Central memory CD8-positive, alpha-beta T cell (primary cell): ENCODE data around the gene CAMTA1.
A peak's percentile ranks its signal among the peaks of the same experiment; 100 is the strongest.

Source experiments
- ATAC-seq: fragments of 150-1000 bp; cut with Tn5 transposase; replicated peaks from 2 replicates; pipeline ENCODE4 v1.10.0; 2022; ENCODE audit warnings: mild to moderate bottlenecking, moderate FRiP score, moderate number of reproducible peaks; ENCODE audit not compliant: poor library complexity, severe bottlenecking; ENCODE audit errors: extremely low read depth
- DNase-seq, 2 donors: peaks; one replicate each; pipeline ENCODE4 v3.0.0; 2021; ENCODE audit warnings: low spot score in 2 of 2
- H3K27ac Mint-ChIP-seq: one replicate; pipeline ENCODE4 v1.8.0; 2022; ENCODE audit warnings: low read depth, mild to moderate bottlenecking, moderate library complexity, mixed read lengths
- H3K27me3 Mint-ChIP-seq: one replicate; pipeline ENCODE4 v1.8.0; 2022; ENCODE audit warnings: mixed read lengths
- H3K36me3 Mint-ChIP-seq: one replicate; pipeline ENCODE4 v1.8.0; 2022; ENCODE audit warnings: mild to moderate bottlenecking, moderate library complexity, mixed read lengths; ENCODE audit not compliant: insufficient read depth
- H3K4me1 Mint-ChIP-seq: one replicate; pipeline ENCODE4 v1.8.0; 2022; ENCODE audit warnings: mixed read lengths
- H3K4me3 Mint-ChIP-seq: one replicate; pipeline ENCODE4 v1.8.0; 2022; ENCODE audit warnings: mild to moderate bottlenecking, moderate library complexity, mixed read lengths
- H3K9me3 Mint-ChIP-seq: one replicate; pipeline ENCODE4 v1.8.0; 2022; ENCODE audit warnings: mixed read lengths

Gene CAMTA1

GRCh38 chr1:6848816-6849215, 63.6 kb downstream of the CAMTA1 start:
- peaks cover 30% of the 10 kb centered on the region for H3K4me1 Mint-ChIP-seq
- H3K27ac Mint-ChIP-seq = peak overlapping the region; percentile 29
- ATAC-seq (no peak), DNase-seq (no peak)
- no peak overlapping the region for H3K4me3 Mint-ChIP-seq
- H3K36me3 Mint-ChIP-seq = peaks cover 24% of the 10 kb centered on the region
- H3K9me3 Mint-ChIP-seq = no peaks in the 10 kb centered on the region
- H3K27me3 Mint-ChIP-seq = no peaks in the 10 kb centered on the region

DNA sequence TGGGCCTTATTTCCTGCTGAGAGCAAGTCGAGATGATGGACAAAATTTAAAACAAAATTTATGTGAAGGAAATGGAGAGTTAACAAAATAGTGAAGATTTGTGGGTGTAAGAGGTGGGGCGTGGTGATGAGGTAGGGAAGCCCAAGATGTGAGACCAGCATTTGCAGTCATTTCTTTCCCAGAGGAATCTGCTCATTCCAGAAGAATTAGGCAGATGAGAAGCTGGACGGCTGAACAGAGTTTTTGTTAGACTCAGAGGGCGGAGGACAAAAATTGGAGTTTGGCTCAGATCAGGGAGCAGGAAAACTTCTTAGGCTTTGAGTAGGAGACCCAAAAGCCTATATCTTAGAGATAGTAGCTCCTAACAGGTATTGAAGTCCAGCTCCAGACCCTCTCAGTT, 65.3 kb downstream of the CAMTA1 start:
- H3K9me3 Mint-ChIP-seq = no peaks in the 10 kb centered on the region
- no peak overlapping the region for H3K4me3 Mint-ChIP-seq
- H3K27me3 Mint-ChIP-seq = no peaks in the 10 kb centered on the region
- H3K36me3 Mint-ChIP-seq = peaks cover 22% of the 10 kb centered on the region
- H3K27ac Mint-ChIP-seq = no peak overlapping the region
- DNase-seq (no peak), ATAC-seq (no peak)
- H3K4me1 Mint-ChIP-seq = peaks cover 36% of the 10 kb centered on the region

DNA sequence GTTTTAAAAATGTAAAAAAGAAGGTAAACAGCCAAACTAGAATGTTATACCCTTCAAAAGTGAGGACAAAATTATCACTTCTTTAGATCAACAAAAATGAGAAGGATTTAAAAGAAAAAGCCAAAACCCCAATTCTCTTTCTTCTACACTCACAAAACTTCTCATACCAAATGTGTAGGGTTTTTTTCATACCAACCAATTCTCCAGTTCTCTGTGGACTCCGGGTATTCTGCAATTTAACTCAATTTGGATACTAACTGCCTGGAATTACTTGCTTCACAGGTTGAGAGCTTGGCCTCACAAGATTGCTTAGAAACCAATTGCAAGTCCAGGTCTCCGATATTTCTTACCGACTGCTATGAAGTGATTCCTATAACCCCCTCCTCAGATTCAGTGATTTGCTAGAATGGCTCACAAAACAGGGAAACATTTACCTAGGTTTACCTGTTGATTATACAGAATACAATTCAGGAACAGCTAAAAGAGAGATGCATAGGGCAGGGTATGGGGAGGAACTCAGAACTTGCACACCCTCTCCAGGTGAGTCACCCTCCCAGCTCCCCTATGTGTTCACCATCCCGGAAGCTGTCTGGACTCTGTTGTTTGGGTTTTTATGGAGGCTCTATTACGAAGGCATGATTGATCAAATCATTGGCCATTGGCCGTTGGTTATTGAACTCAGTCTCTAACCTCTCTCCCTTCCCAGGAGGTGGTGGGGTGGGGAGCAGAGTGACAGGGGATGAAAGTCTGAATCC, 67.1 kb downstream of the CAMTA1 start:
- H3K36me3 Mint-ChIP-seq = peaks cover 23% of the 10 kb centered on the region
- DNase-seq (no peak), ATAC-seq (no peak)
- H3K4me1 Mint-ChIP-seq = peaks cover 43% of the 10 kb centered on the region
- H3K27ac Mint-ChIP-seq = no peak overlapping the region
- no peaks in the 10 kb centered on the region for H3K27me3 Mint-ChIP-seq
- H3K9me3 Mint-ChIP-seq = no peaks in the 10 kb centered on the region
- no peak overlapping the region for H3K4me3 Mint-ChIP-seq

- H3K27me3 Mint-ChIP-seq = no peaks in the 10 kb centered on the region
- no peak overlapping the region for H3K27ac Mint-ChIP-seq
- ATAC-seq (no peak), DNase-seq (no peak)
- H3K4me1 Mint-ChIP-seq = peaks cover 38% of the 10 kb centered on the region
- H3K9me3 Mint-ChIP-seq = no peaks in the 10 kb centered on the region
- H3K4me3 Mint-ChIP-seq = no peak overlapping the region
- peaks cover 19% of the 10 kb centered on the region for H3K36me3 Mint-ChIP-seq
Measured at GRCh38 chr1:6854166-6854565, 68.9 kb downstream of the CAMTA1 start.

DNA sequence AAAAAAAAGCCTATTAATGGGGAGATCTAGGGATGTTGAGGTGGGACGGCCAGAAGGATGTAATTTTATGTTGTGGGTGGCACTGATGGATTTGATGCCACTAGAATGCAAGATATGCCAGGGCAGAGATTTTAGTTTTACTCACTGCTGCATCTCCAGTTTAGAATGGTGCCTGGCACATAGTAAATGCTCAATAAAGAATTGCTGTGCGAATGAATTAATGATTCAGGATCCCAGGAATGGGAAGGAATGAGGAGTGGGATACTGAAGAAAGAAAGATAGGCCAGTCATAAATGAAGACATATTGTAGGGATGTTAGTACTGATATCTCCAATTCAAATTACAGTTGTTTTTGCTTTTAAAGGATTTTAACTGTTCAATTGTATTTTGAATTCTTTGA, 72.6 kb downstream of the CAMTA1 start:
- peaks cover 25% of the 10 kb centered on the region for H3K4me1 Mint-ChIP-seq
- peak overlapping the region; percentile 23 for H3K27ac Mint-ChIP-seq
- H3K27me3 Mint-ChIP-seq = no peaks in the 10 kb centered on the region
- DNase-seq (no peak), ATAC-seq (no peak)
- H3K36me3 Mint-ChIP-seq = peaks cover 12% of the 10 kb centered on the region
- H3K4me3 Mint-ChIP-seq = no peak overlapping the region
- no peaks in the 10 kb centered on the region for H3K9me3 Mint-ChIP-seq

GRCh38 chr1:6858596-6858995, 73.3 kb downstream of the CAMTA1 start:
- Mint-ChIP-seq H3K36me3 (peaks cover 12% of the 10 kb centered on the region), H3K4me3 (no peak overlapping the region), H3K9me3 (no peaks in the 10 kb centered on the region), H3K27me3 (no peaks in the 10 kb centered on the region), H3K4me1 (peaks cover 29% of the 10 kb centered on the region), H3K27ac (no peak overlapping the region)
- ATAC-seq (no peak), DNase-seq (no peak)

DNA sequence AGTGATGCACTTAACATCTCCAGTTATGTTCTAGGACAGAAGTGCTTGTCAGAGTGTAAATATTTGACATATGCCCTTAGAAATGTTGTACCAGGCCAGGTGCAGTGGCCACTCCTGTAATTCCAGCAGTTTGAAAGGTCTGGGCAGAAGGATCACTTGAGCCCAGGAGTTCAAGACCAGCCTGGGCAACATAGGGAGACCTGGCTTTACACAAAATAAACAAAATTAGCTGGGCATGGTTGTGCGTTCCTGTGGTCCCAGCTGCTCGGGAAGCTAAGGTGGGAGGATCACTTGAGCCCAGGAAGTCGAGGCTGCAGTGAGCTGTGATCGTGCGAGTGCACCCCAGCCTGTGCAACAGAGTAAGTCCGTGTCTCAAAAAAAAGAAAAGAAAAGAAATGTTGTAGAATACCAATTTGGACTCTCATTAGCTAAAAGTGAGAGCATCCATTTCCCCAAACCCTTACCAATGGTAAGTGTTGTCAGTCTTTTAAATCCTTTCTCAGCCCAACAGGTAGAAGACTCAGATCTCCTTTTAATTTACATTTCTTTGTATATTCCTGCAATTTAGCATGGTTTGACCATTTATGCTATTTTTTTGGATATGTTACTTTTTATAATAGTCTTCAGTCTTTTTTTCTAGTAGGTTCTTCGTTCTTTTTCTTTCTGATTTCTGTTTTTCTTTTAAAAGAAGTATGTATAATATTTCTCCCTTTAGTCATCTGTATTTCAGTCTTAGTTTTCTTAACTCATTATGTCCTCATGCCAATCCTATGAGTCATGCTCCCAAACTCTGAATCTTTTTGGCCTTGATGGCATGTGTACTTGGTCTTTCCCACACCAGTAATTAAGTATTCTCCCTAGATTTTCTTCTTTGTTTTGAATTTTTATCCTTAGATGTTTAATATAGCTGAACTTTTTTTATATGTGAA, 74.4 kb downstream of the CAMTA1 start:
- no peaks in the 10 kb centered on the region for H3K27me3 Mint-ChIP-seq
- H3K4me3 Mint-ChIP-seq = no peak overlapping the region
- H3K36me3 Mint-ChIP-seq = peaks cover 13% of the 10 kb centered on the region
- H3K9me3 Mint-ChIP-seq = no peaks in the 10 kb centered on the region
- DNase-seq (no peak), ATAC-seq (no peak)
- H3K27ac Mint-ChIP-seq = no peak overlapping the region
- H3K4me1 Mint-ChIP-seq = peaks cover 40% of the 10 kb centered on the region

DNA sequence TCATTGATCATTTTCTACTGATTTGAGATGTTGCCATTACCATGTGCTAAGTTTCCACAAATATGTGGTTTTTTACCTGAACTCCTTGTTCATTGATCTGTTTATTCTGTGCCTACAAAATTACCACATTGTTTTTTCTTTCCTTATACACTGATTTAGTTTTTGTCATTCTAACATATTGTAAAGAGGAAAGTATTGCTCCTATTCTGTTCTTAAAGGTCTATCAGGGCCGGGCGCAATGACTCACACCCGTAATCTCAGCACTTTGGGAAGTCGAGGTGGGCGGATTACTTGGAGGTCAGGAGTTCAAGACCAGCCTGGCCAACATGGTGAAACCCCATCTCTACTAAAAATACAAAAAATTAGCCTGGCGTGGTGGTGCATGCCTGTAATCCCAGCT, 75.1 kb downstream of the CAMTA1 start:
- no peak for DNase-seq
- H3K4me3 Mint-ChIP-seq = no peak overlapping the region
- peaks cover 36% of the 10 kb centered on the region for H3K4me1 Mint-ChIP-seq
- no peak for ATAC-seq
- H3K27me3 Mint-ChIP-seq = no peaks in the 10 kb centered on the region
- no peaks in the 10 kb centered on the region for H3K9me3 Mint-ChIP-seq
- H3K36me3 Mint-ChIP-seq = peaks cover 11% of the 10 kb centered on the region
- H3K27ac Mint-ChIP-seq = no peak overlapping the region

DNA sequence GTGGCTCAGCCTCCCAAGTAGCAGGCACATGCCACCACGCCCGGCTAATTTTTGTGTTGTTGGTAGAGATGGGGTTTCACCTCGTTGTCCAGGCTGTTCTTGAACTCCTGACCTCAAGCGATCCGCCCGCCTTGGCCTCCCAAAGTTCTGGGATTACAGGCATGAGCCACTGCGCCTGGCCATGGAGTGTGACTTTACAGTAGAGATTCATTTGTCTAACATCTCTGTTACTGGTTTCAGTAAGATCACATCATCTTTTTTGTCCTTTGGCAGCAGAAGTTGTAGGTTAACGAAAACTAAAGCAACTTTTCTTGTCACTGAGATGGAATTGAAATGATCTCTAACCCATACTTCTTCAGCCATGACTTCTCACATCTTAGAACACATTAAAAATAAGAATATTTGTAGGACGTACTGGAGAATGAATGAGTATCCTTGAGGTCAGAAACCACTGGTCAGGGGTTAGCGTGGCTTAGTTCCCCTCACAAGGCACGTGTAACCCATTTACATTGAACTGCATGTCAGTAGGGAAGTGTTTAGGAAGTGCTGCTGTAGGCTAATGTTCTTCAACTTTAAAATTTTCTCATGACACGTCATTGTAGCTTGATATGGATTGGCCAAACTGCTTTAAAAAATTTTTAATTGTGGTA, 75.9 kb downstream of the CAMTA1 start:
- Mint-ChIP-seq H3K27ac (no peak overlapping the region), H3K9me3 (no peaks in the 10 kb centered on the region), H3K27me3 (no peaks in the 10 kb centered on the region), H3K36me3 (peaks cover 9% of the 10 kb centered on the region), H3K4me1 (peaks cover 34% of the 10 kb centered on the region), H3K4me3 (no peak overlapping the region)
- DNase-seq = no peak
- ATAC-seq = no peak

DNA sequence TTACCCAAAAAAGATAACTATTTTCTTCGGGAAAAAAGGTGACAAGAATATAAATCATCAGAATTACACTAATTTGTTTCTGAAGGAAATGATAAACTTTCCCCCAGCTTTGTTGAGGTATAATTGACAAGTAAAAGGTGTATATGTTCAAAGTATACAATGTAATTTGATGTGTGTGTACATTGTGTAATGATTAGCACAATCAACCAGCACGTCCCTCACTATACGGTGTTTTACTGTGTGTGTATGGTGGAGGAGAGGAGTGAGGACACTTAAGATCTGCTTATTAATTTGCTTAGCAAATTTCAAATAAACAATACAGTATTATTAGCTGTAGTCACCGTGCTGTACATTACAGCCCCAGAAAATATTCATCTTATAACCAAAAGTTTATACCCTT, 77.7 kb downstream of the CAMTA1 start:
- no peak for ATAC-seq
- H3K9me3 Mint-ChIP-seq = no peaks in the 10 kb centered on the region
- peaks cover 7% of the 10 kb centered on the region for H3K36me3 Mint-ChIP-seq
- H3K27ac Mint-ChIP-seq = no peak overlapping the region
- peaks cover 26% of the 10 kb centered on the region for H3K4me1 Mint-ChIP-seq
- DNase-seq = no peak
- no peaks in the 10 kb centered on the region for H3K27me3 Mint-ChIP-seq
- no peak overlapping the region for H3K4me3 Mint-ChIP-seq

DNA sequence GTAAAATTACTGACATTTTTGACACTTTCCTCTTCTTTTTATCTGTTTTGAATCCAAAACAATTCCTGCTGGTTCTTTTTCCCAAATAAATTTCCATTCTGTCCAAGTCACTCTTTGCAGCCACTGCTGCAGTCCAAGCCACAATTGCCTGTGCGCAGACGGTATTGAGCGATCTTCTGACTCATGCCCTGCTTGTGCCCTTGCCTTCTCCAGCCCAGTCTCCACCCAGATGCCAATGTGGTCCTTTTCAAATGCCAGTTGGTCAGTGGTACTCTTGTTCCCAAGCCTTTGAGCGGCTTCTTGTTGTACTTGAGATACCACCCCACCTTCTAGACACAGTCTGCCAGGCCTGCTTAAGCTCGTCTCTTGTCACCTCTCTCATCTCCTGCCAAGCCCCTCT, 78.9 kb downstream of the CAMTA1 start:
- no peak for DNase-seq
- ATAC-seq = no peak
- no peak overlapping the region for H3K4me3 Mint-ChIP-seq
- no peaks in the 10 kb centered on the region for H3K9me3 Mint-ChIP-seq
- no peaks in the 10 kb centered on the region for H3K27me3 Mint-ChIP-seq
- H3K4me1 Mint-ChIP-seq = peaks cover 38% of the 10 kb centered on the region
- H3K27ac Mint-ChIP-seq = no peak overlapping the region
- peaks cover 9% of the 10 kb centered on the region for H3K36me3 Mint-ChIP-seq

DNA sequence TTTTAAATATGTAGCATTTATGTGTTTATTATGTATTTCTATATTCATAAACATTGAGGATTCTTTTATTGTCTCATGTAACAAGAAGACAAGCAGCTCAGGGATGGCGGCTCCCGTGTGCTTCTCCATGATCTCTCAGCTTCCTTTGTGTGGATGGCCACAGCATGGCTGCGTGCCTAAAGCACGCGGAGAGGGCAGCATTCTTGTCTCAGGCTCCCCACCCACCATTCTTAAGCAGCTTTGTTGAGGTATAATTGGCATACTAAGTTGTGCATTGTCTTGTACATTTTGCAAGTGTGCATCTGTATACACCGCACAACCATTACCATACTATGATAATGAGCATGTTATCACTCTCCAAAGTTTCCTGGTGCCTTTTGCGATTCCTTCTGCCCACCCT, 81.6 kb downstream of the CAMTA1 start:
- Mint-ChIP-seq H3K27ac (peak overlapping the region; percentile 7), H3K9me3 (no peaks in the 10 kb centered on the region), H3K36me3 (peaks cover 8% of the 10 kb centered on the region), H3K4me3 (no peak overlapping the region), H3K27me3 (no peaks in the 10 kb centered on the region), H3K4me1 (peaks cover 44% of the 10 kb centered on the region)
- ATAC-seq = no peak
- no peak for DNase-seq
